Endometrium (tissue), 2 donors: Measurements from ENCODE around the gene KLHDC9.
"Not testable (repeated sequence)": the region's sequence is repeated elsewhere in the genome, so short reads cannot be mapped to it uniquely, and the experiment has no call there.

Experiments
- FAIRE-seq: peaks from 2 replicates; lab custom pipeline; 2012; peaks lifted over from hg19 to GRCh38; lab: Jason Lieb, UNC
- donor health status: control.
- donor health status: control.

KLHDC9 gene

GRCh38 chr1:161098210-161099068 lies at the start of gene KLHDC9:
Gene KLHDC9 (plus strand): TSS chr1:161098361. CDS start chr1:161098536, 175 bp downstream.
- FAIRE-seq: no peak

GRCh38 chr1:161048949-161049722 lies 49.0 kb upstream of the KLHDC9 start:
- FAIRE-seq: no peak

- no peak for FAIRE-seq
Observed at GRCh38 chr1:161051219-161051618, 46.9 kb upstream of the KLHDC9 start.

- no peak for FAIRE-seq
Observed at GRCh38 chr1:161052899-161053298, 45.3 kb upstream of the KLHDC9 start.

- FAIRE-seq: no peak
Observed at GRCh38 chr1:161054232-161054631, 43.9 kb upstream of the KLHDC9 start.

- no peak for FAIRE-seq
Observed at GRCh38 chr1:161054805-161055204, 43.4 kb upstream of the KLHDC9 start.

GRCh38 chr1:161059293-161059692 lies 38.9 kb upstream of the KLHDC9 start:
- FAIRE-seq: no peak

- no peak for FAIRE-seq
Observed at GRCh38 chr1:161061419-161061818, 36.7 kb upstream of the KLHDC9 start.

GRCh38 chr1:161063936-161064335 lies 34.2 kb upstream of the KLHDC9 start:
- FAIRE-seq: not testable (repeated sequence)

GRCh38 chr1:161065681-161066080 lies 32.5 kb upstream of the KLHDC9 start:
- not testable (repeated sequence) for FAIRE-seq

- no peak for FAIRE-seq
Observed at GRCh38 chr1:161066694-161067093, 31.5 kb upstream of the KLHDC9 start.

- FAIRE-seq: no peak
Observed at GRCh38 chr1:161068306-161069234, 29.6 kb upstream of the KLHDC9 start.

- FAIRE-seq: no peak
Observed at GRCh38 chr1:161069241-161069640, 28.9 kb upstream of the KLHDC9 start.

GRCh38 chr1:161069731-161070270 lies 28.4 kb upstream of the KLHDC9 start, which contains the start of gene ARHGAP30:
Gene ARHGAP30 (minus strand): TSS chr1:161069891. CDS start chr1:161069624, 267 bp downstream.
- FAIRE-seq: no peak

GRCh38 chr1:161070761-161071160 lies 27.4 kb upstream of the KLHDC9 start:
- no peak for FAIRE-seq

- FAIRE-seq: no peak
Observed at GRCh38 chr1:161071886-161072371, 26.2 kb upstream of the KLHDC9 start.

GRCh38 chr1:161072751-161073449 lies 25.3 kb upstream of the KLHDC9 start:
- FAIRE-seq: no peak

- no peak for FAIRE-seq
Observed at GRCh38 chr1:161073474-161074121, 24.6 kb upstream of the KLHDC9 start.

GRCh38 chr1:161074676-161075368 lies 23.3 kb upstream of the KLHDC9 start:
- FAIRE-seq: no peak

- no peak for FAIRE-seq
Observed at GRCh38 chr1:161076410-161076809, 21.8 kb upstream of the KLHDC9 start.
